H1 (cell line): Measurements from ENCODE around the gene PFDN6. TPM values are rescaled to one million over a fixed set of nuclear protein-coding genes. Genes with fewer than 3 reads are reported as not detected.

Experiments
- CTCF ChIA-PET: fragments of 300-600 bp; sonication (Branson Sonifier 250); formaldehyde crosslinking; loops from one replicate; lab custom pipeline; 2021; ENCODE audit not compliant: partially characterized antibody; lab: Charles Lee
- POLR2A ChIA-PET: fragments of 300-600 bp; sonication (Branson Sonifier 250); formaldehyde crosslinking; loops from one replicate; lab custom pipeline; 2021; ENCODE audit warnings: inconsistent platforms; ENCODE audit not compliant: partially characterized antibody; lab: Charles Lee
- DNase-seq, 2 experiments: peaks; one replicate each; pipeline versions ENCODE4 v3.0.0 to v3.0.0-alpha.2; 2010 to 2022; ENCODE audit warnings: low spot score in 2 of 2, low read depth in 1 of 2, mixed read lengths in 1 of 2
- FAIRE-seq: peaks from 2 replicates; lab custom pipeline; 2011; peaks lifted over from hg19 to GRCh38; lab: Jason Lieb, UNC
- H2AFZ ChIP-seq: 2 replicates; pipeline ENCODE4 v1.8.1; 2012; ENCODE audit warnings: low read length, inconsistent platforms
- H2AK5ac ChIP-seq: 2 replicates; pipeline ENCODE4 v1.6.1; 2013; ENCODE audit warnings: low read depth, low read length
- H2BK120ac ChIP-seq: replicated peaks from 2 replicates; pipeline ENCODE3; 2013; ENCODE audit warnings: low read depth, low read length, inconsistent platforms
- H2BK12ac ChIP-seq: 2 replicates; pipeline ENCODE4 v1.6.1; 2013; ENCODE audit warnings: low read depth, low read length
- H2BK15ac ChIP-seq: 2 replicates; pipeline ENCODE4 v1.6.1; 2013; ENCODE audit warnings: low read length
- H2BK20ac ChIP-seq: 2 replicates; pipeline ENCODE4 v1.6.1; 2013; ENCODE audit warnings: low read length
- H2BK5ac ChIP-seq: 2 replicates; pipeline ENCODE4 v1.6.1; 2013; ENCODE audit warnings: low read depth, low read length
- H3K14ac ChIP-seq: 2 replicates; pipeline ENCODE4 v1.6.1; 2013; ENCODE audit warnings: inconsistent platforms; ENCODE audit not compliant: insufficient read length
- H3K18ac ChIP-seq: 2 replicates; pipeline ENCODE4 v1.6.1; 2013; ENCODE audit warnings: low read length; ENCODE audit errors: extremely low read depth
- H3K23ac ChIP-seq: 2 replicates; pipeline ENCODE4 v1.6.1; 2013; ENCODE audit warnings: inconsistent platforms; ENCODE audit not compliant: insufficient read length
- H3K23me2 ChIP-seq: 2 replicates; pipeline ENCODE4 v1.6.1; 2013; ENCODE audit warnings: low read depth, low read length
- H3K27ac ChIP-seq: 2 replicates; pipeline ENCODE4 v1.6.1; 2011; ENCODE audit warnings: low read depth, low read length, inconsistent platforms
- H3K27me3 ChIP-seq, 4 experiments: replicated peaks in 1 of 4; 1 replicate in 1 of 4; 2 replicates in 3 of 4; pipeline versions ENCODE4 v1.6.1 to v1.8.1; 2011 to 2013; ENCODE audit warnings: low read length in 3 of 4, mild to moderate bottlenecking in 3 of 4, inconsistent platforms in 2 of 4, mixed read lengths in 2 of 4, moderate library complexity in 1 of 4; ENCODE audit not compliant: control insufficient read depth in 3 of 4, insufficient read depth in 3 of 4; ENCODE audit errors: extremely low read depth in 1 of 4
- H3K36me3 ChIP-seq, 4 experiments: 2 replicates each; pipeline versions ENCODE4 v1.6.1 to v1.8.1; 2011 to 2013; ENCODE audit warnings: mild to moderate bottlenecking in 4 of 4, low read length in 3 of 4, moderate library complexity in 2 of 4, control low read depth in 1 of 4, inconsistent platforms in 1 of 4; ENCODE audit not compliant: insufficient read depth in 4 of 4, control insufficient read depth in 2 of 4
- H3K4ac ChIP-seq: replicated peaks from 2 replicates; pipeline ENCODE3; 2013; ENCODE audit warnings: low read length, low read depth, mixed read lengths, inconsistent platforms; ENCODE audit not compliant: insufficient read length
- H3K4me1 ChIP-seq, 4 experiments: replicated peaks in 1 of 4; 1 replicate in 1 of 4; 2 replicates in 3 of 4; pipeline versions ENCODE4 v1.6.1 to v1.8.1; 2011 to 2013; ENCODE audit warnings: low read length in 3 of 4, inconsistent platforms in 2 of 4, mixed read lengths in 1 of 4; ENCODE audit not compliant: insufficient read depth in 4 of 4, control insufficient read depth in 3 of 4
- H3K4me2 ChIP-seq, 2 experiments: 2 replicates each; pipeline versions ENCODE4 v1.6.1 to v1.8.1; 2011 to 2013; ENCODE audit warnings: low read depth in 2 of 2, low read length in 2 of 2, control low read depth in 1 of 2, inconsistent platforms in 1 of 2, mild to moderate bottlenecking in 1 of 2; ENCODE audit not compliant: insufficient read depth in 1 of 2
- H3K4me3 ChIP-seq, 4 experiments: fragments of 200-600, 300-600 bp in 1 of 4; sonication (generic), shearing (Covaris generic), sonication (Bioruptor Twin) in 1 of 4; 2 replicates each; pipeline versions ENCODE4 v1.5.1 to v1.8.1; 2011 to 2016; ENCODE audit warnings: low read length in 4 of 4, low read depth in 3 of 4, control low read depth in 2 of 4, inconsistent platforms in 2 of 4, mild to moderate bottlenecking in 2 of 4, mixed read lengths in 1 of 4, moderate library complexity in 1 of 4; ENCODE audit not compliant: insufficient read depth in 2 of 4; ENCODE audit errors: extremely low read depth in 1 of 4
- H3K56ac ChIP-seq: replicated peaks from 2 replicates; pipeline ENCODE3; 2013; ENCODE audit warnings: low read depth, mild to moderate bottlenecking, mixed read lengths, low read length, inconsistent platforms; ENCODE audit not compliant: insufficient read length
- H3K79me1 ChIP-seq: 2 replicates; pipeline ENCODE4 v1.6.1; 2013; ENCODE audit warnings: low read depth, low read length, control low read depth
- H3K79me2 ChIP-seq, 2 experiments: 2 replicates each; pipeline versions ENCODE4 v1.6.1 to v1.8.1; 2012 to 2013; ENCODE audit warnings: low read length in 2 of 2, mild to moderate bottlenecking in 2 of 2, inconsistent platforms in 1 of 2; ENCODE audit not compliant: insufficient read depth in 2 of 2, control insufficient read depth in 1 of 2
- H3K9ac ChIP-seq, 4 experiments: replicated peaks in 1 of 4; 1 replicate in 1 of 4; 2 replicates in 3 of 4; pipeline versions ENCODE4 v1.6.1 to v1.8.1; 2011 to 2013; ENCODE audit warnings: low read depth in 3 of 4, low read length in 3 of 4, control low read depth in 2 of 4, mild to moderate bottlenecking in 2 of 4, moderate library complexity in 2 of 4, inconsistent platforms in 1 of 4; ENCODE audit errors: extremely low read depth in 1 of 4
- H3K9me3 ChIP-seq, 2 experiments: 2 replicates each; pipeline versions ENCODE4 v1.6.1 to v1.8.1; 2012 to 2013; ENCODE audit warnings: mild to moderate bottlenecking in 2 of 2, moderate library complexity in 2 of 2, control low read depth in 1 of 2, inconsistent platforms in 1 of 2, low read depth in 1 of 2, low read length in 1 of 2, mixed read lengths in 1 of 2; ENCODE audit not compliant: insufficient read depth in 2 of 2
- H4K20me1 ChIP-seq, 2 experiments: replicated peaks in 1 of 2; 2 replicates each; pipeline versions ENCODE3 to v1.8.1; 2011 to 2013; ENCODE audit warnings: inconsistent platforms in 2 of 2, low read length in 2 of 2, mild to moderate bottlenecking in 1 of 2; ENCODE audit not compliant: insufficient read depth in 2 of 2, control insufficient read depth in 1 of 2
- H4K5ac ChIP-seq: 2 replicates; pipeline ENCODE4 v1.6.1; 2013; ENCODE audit warnings: low read length, low read depth, mixed read lengths, inconsistent platforms; ENCODE audit not compliant: insufficient read length
- H4K8ac ChIP-seq: 2 replicates; pipeline ENCODE4 v1.8.0; 2013; ENCODE audit warnings: mild to moderate bottlenecking, moderate library complexity, low read length, inconsistent platforms; ENCODE audit not compliant: insufficient read depth; ENCODE audit errors: extremely low read depth
- H4K91ac ChIP-seq: replicated peaks from 2 replicates; pipeline ENCODE3; 2013; ENCODE audit warnings: low read length, mixed read lengths, inconsistent platforms; ENCODE audit not compliant: insufficient read length
- KDM1A ChIP-seq: fragments of 200-600, 300-600 bp; sonication (generic); IDR thresholded peaks from 2 replicates; pipeline ENCODE4 v1.7.1; 2016; ENCODE audit warnings: mild to moderate bottlenecking, low read length, borderline replicate concordance
- POLR2A ChIP-seq, 2 experiments: IDR thresholded peaks; 1 replicate in 1 of 2; 2 replicates in 1 of 2; pipeline ENCODE4 v1.6.1; 2011; ENCODE audit warnings: low read depth in 2 of 2, low read length in 2 of 2, mild to moderate bottlenecking in 2 of 2; ENCODE audit errors: control extremely low read depth in 1 of 2
- RBBP5 ChIP-seq: IDR thresholded peaks from 2 replicates; pipeline ENCODE4 v1.7.1; 2012; ENCODE audit warnings: low read depth, mild to moderate bottlenecking, inconsistent platforms, low read length, moderate library complexity, borderline replicate concordance
- SUZ12 ChIP-seq: fragments of 200-600 bp; sonication (generic); IDR thresholded peaks from 2 replicates; pipeline ENCODE4 v1.6.1; 2012; ENCODE audit warnings: mild to moderate bottlenecking, inconsistent platforms, low read length, moderate library complexity, mixed read lengths
- TEAD4 ChIP-seq: IDR thresholded peaks from 2 replicates; pipeline ENCODE4 v1.6.1; 2012; ENCODE audit warnings: low read depth, low read length, inconsistent platforms, mixed read lengths
- WGBS, 2 experiments: shearing (Covaris generic) in 1 of 2; methylation state at CpG; one replicate each; pipeline versions ENCODE4 v1.1.6 to v1.1.7; 2013 to 2015; ENCODE audit warnings: low lambda C conversion rate in 2 of 2, mixed read lengths in 2 of 2, inconsistent platforms in 1 of 2, low coverage in 1 of 2, missing lambda C conversion rate in 1 of 2; ENCODE audit not compliant: insufficient replicate concordance in 2 of 2, insufficient coverage in 1 of 2, insufficient read length in 1 of 2; ENCODE audit errors: extremely low coverage in 1 of 2, missing lambda C conversion rate in 1 of 2; 5-methylcytosine and 5-hydroxymethylcytosine counted together
- polyA plus RNA-seq, 7 experiments: library from polyadenylated mRNA; depleted of rRNA in 3 of 7; stranded (reverse) in 5 of 7; unstranded in 2 of 7; fragments of >200 nt in 5 of 7; fragments of 200-250 nt in 2 of 7; gene quantifications; 1 replicate in 5 of 7; 2 replicates in 1 of 7; 4 replicates in 1 of 7; pipeline versions ENCODE4 v1.2.1 to v1.2.3, GENCODE V29; 2011 to 2013; ENCODE audit warnings: missing spikeins in 2 of 7, mixed read lengths in 2 of 7
- total RNA-seq: library from RNA; stranded (reverse); fragmentation: NEBNext Ultra II Directional; extraction: Animal tissue kit (Norgen Biotek cat#: 25700); gene quantifications from 2 replicates; pipeline ENCODE4 v1.2.1, GENCODE V29; 2021
- TF ChIP-seq, protein P1 (sequence below): IDR thresholded peaks from 2 replicates; pipeline ENCODE4 v1.6.1; 2011; ENCODE audit warnings: low read depth, mild to moderate bottlenecking, low read length; ENCODE audit not compliant: insufficient read depth

PFDN6 gene
- total and polyA plus RNA-seq, 2 of the 8 experiments (the other 6 are each of a cell fraction or from before 2014, with no cell fraction given), result 32.0 to 95.7 TPM

DNA sequence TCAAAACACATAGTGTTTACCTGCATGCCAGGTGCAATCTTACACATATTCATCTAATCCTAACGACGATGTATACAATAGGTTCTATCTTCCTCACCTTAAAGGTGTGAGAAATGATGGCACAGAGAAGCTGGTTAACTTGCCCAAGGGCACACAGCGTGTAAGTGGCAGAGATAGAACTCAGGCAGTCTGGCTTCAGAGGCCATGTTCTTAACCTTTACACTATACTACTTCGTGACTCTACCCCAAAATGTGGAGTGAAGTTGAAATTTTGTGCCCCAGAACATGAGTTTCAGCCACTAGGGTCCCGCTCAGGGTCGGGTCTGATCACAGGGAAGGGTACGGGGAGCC is 18.3 kb upstream of the PFDN6 start:
- Histone ChIP-seq H2BK15ac (no peak overlapping the region), H3K79me1 (peaks cover 6% of the 10 kb centered on the region; the same call in 1 of the 2 replicates), H3K56ac (peak overlapping the region; percentile 87), H3K23me2 (peaks cover 15% of the 10 kb centered on the region), H3K4me1 (peaks cover 0 to 22% (median 8%) of the 10 kb centered on the region in 4 experiments; a peak in 6 of 7 replicates), H3K4ac (peak overlapping the region; percentile 10), H3K27ac (peak overlapping the region; percentile 98), H3K9me3 (no peaks in the 10 kb centered on the region), H4K5ac (peak overlapping the region; percentile 82), H2AK5ac (no peak overlapping the region), H3K27me3 (no peaks in the 10 kb centered on the region), H3K4me3 (peak overlapping the region; percentile 81 to 100 (median 100)), H3K18ac (peak overlapping the region; percentile 56; the same call in 1 of the 2 replicates), H2BK120ac (no peak overlapping the region), H2BK5ac (peak overlapping the region; percentile 93), H4K91ac (peak overlapping the region; percentile 42), H3K79me2 (peaks cover 26 to 43% of the 10 kb centered on the region in 2 experiments), H2BK20ac (no peak overlapping the region), H3K36me3 (peaks cover 25 to 60% (median 51%) of the 10 kb centered on the region in 4 experiments; a peak in 7 of 8 replicates), H3K9ac (peak overlapping the region; percentile 55 to 96 (median 90)), H3K4me2 (peak overlapping the region; percentile 82 to 86), H4K8ac (peak overlapping the region; percentile 99; the same call in 1 of the 2 replicates), H2BK12ac (no peak overlapping the region; the same call in 1 of the 2 replicates), H3K14ac (no peak overlapping the region), H3K23ac (no peak overlapping the region), H4K20me1 (peaks cover 9 to 17% of the 10 kb centered on the region in 2 experiments), H2AFZ (peak overlapping the region; percentile 99)
- POLR2A ChIA-PET, result interaction anchor here (0.9 to 5.4 kb wide), 37 partner anchors 8 to 378 kb away, joined by 3 to 88 read pairs (median 7); partner anchors contain the start of genes BRD2, CUTA, HSD17B8 and PFDN6
- no peak for FAIRE-seq
- TF ChIP-seq KDM1A (peak; percentile 95), RBBP5 (no peak), POLR2A (IDR thresholded peaks at IDR 0.05; ENCODE audit: control extremely low read depth in 1 of 2, low read depth in 2 of 2, low read length in 2 of 2) (no peak), SUZ12 (no peak), TEAD4 (no peak)
- TF ChIP-seq, protein P1, sequence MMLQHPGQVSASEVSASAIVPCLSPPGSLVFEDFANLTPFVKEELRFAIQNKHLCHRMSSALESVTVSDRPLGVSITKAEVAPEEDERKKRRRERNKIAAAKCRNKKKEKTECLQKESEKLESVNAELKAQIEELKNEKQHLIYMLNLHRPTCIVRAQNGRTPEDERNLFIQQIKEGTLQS, result no peak
- WGBS, 2 experiments, result 9% methylated on average over 7 of the region's 7 CpGs; no CpG with 5 or more reads in 1 of the 2 experiments
- CTCF ChIA-PET, result interaction anchor here (0.6 to 4.3 kb wide), 7 partner anchors 9 to 114 kb away, joined by 3 to 15 read pairs (median 5); partner anchors contain the start of gene RGL2
- DNase-seq, result no peak
